Effector memory CD4-positive, alpha-beta T cell (primary cell): Measurements from ENCODE around the gene DEDD2.

Experiments used
- DNase-seq, 3 donors: peaks; one replicate each; pipeline ENCODE4 v3.0.0-alpha.2; 2020
- H3K27ac ChIP-seq: 2 replicates; pipeline ENCODE4 v1.7.0; 2013; ENCODE audit warnings: mild to moderate bottlenecking, low read length, moderate library complexity; ENCODE audit not compliant: insufficient read depth, poor library complexity, severe bottlenecking
- H3K27me3 ChIP-seq: replicated peaks from 2 replicates; pipeline ENCODE4 v1.7.0; 2013; ENCODE audit warnings: mild to moderate bottlenecking, low read length; ENCODE audit not compliant: insufficient read depth, control insufficient read depth, poor library complexity, severe bottlenecking
- H3K36me3 ChIP-seq: 2 replicates; pipeline ENCODE4 v1.7.0; 2013; ENCODE audit warnings: mild to moderate bottlenecking, low read length, moderate library complexity; ENCODE audit not compliant: control insufficient read depth, insufficient read depth
- H3K4me1 ChIP-seq: 2 replicates; pipeline ENCODE4 v1.7.0; 2013; ENCODE audit warnings: low read length, mild to moderate bottlenecking; ENCODE audit not compliant: control insufficient read depth, insufficient read depth, poor library complexity, severe bottlenecking
- H3K4me3 ChIP-seq: 2 replicates; pipeline ENCODE4 v1.7.0; 2013; ENCODE audit warnings: low read length, low read depth, mild to moderate bottlenecking; ENCODE audit not compliant: insufficient read depth, poor library complexity, severe bottlenecking
- H3K9me3 ChIP-seq: 2 replicates; pipeline ENCODE4 v1.7.0; 2013; ENCODE audit warnings: mild to moderate bottlenecking, low read length, moderate library complexity; ENCODE audit not compliant: control insufficient read depth

Gene DEDD2

DNA sequence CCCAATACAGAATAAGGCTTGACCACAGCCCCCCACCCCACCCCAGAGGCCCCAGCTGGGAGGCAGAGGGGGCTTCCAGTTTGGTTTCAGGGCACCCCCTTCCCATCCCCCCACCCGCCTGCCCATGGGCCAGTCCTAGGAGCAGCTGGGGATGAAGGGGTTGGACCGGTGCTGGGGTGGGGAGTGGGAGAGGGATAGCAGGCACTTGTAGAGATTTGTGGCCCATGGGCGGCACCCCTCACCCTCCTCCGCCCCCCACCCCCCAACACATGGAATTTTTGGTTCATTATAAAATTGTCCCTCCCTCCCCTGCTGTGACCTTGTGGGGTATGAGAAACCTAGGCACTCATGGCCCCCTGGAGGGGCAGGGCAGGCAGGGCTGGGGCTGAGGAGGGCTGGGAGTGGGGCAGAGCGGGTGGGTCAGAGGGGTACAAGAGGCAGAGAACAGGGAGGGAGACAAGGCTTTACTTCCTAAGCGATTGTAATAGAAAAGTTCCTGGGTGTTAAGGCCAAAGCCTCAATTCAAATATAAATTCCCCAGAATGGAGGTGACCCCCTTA is 30.2 kb upstream of the DEDD2 start:
- Histone ChIP-seq H3K27ac (no peak overlapping the region), H3K27me3 (no peaks in the 10 kb centered on the region), H3K9me3 (no peaks in the 10 kb centered on the region), H3K36me3 (peaks cover 11% of the 10 kb centered on the region), H3K4me1 (peaks cover 32% of the 10 kb centered on the region), H3K4me3 (no peak overlapping the region)
- no peak for DNase-seq

- Histone ChIP-seq H3K9me3 (no peaks in the 10 kb centered on the region), H3K36me3 (peaks cover 11% of the 10 kb centered on the region), H3K4me1 (peaks cover 28% of the 10 kb centered on the region), H3K27ac (no peak overlapping the region), H3K4me3 (no peak overlapping the region), H3K27me3 (no peaks in the 10 kb centered on the region)
- DNase-seq: no peak
Observed at GRCh38 chr19:42246922-42247639, 29.6 kb upstream of the DEDD2 start.

DNA sequence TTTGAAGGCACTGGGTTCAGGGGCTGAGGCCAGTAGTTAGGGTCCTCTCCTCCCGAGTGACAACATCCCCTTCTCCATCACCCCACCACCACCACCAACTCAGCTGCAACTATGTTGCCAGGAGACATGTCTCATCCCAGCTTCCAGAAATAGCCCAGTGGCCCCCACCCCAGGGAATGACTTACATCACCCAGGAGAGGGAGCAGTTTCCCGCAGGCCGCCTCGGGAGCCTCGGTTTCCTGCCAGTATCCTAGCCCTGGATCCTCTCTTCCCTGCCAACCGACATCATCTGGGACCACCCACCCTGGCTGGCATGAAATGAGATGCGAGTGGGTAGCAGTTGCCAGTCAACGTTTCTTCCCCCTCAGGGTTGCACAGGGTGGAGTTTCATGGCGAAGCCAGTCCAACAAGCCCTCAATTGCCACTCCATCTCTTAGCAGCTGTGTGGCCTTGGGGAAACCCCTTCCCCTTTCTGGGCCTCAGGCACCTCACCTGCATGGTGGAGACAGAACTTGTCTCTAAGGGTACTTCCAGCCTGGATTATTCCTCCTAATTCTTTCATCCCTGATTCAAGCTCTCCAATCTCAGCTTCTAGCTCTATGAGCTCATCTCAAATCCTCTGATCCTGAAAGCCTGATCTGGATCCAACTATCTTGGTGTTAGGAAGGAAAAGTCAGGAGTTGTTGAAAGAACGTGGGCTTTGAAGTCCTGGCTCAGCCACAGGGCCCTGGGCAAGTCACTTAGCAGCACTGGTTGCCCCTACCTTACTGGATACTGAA is 28.9 kb upstream of the DEDD2 start:
- peaks cover 11% of the 10 kb centered on the region for H3K36me3 ChIP-seq
- H3K9me3 ChIP-seq: no peaks in the 10 kb centered on the region
- DNase-seq: no peak
- no peak overlapping the region for H3K4me3 ChIP-seq
- no peak overlapping the region for H3K27ac ChIP-seq
- H3K4me1 ChIP-seq: peaks cover 29% of the 10 kb centered on the region
- no peaks in the 10 kb centered on the region for H3K27me3 ChIP-seq

GRCh38 chr19:42245231-42245630 is 27.8 kb upstream of the DEDD2 start:
- peak overlapping the region; percentile 77 for H3K27ac ChIP-seq
- H3K27me3 ChIP-seq: no peaks in the 10 kb centered on the region
- no peak overlapping the region for H3K4me3 ChIP-seq
- peaks cover 10% of the 10 kb centered on the region for H3K36me3 ChIP-seq
- peaks cover 25% of the 10 kb centered on the region for H3K4me1 ChIP-seq
- DNase-seq: no peak
- no peaks in the 10 kb centered on the region for H3K9me3 ChIP-seq

GRCh38 chr19:42244347-42245220 is 27.1 kb upstream of the DEDD2 start:
- Histone ChIP-seq H3K4me1 (peaks cover 25% of the 10 kb centered on the region), H3K9me3 (no peaks in the 10 kb centered on the region), H3K27me3 (no peaks in the 10 kb centered on the region), H3K4me3 (peak overlapping the region; percentile 75), H3K27ac (peak overlapping the region; percentile 77), H3K36me3 (peaks cover 3% of the 10 kb centered on the region)
- DNase-seq: peak; percentile 73 to 88 (median 85)

GRCh38 chr19:42242512-42243409 is 25.3 kb upstream of the DEDD2 start, which contains the start of gene GSK3A:
Gene GSK3A (minus strand): TSS chr19:42242602. CDS start chr19:42242465, 137 bp downstream.
- no peaks in the 10 kb centered on the region for H3K27me3 ChIP-seq
- peaks cover 6% of the 10 kb centered on the region for H3K36me3 ChIP-seq
- peak within 1 kb of the TSS; percentile 57 for H3K4me3 ChIP-seq
- peak within 1 kb of the TSS; percentile 82 for H3K27ac ChIP-seq
- no peaks in the 10 kb centered on the region for H3K9me3 ChIP-seq
- H3K4me1 ChIP-seq: peaks cover 25% of the 10 kb centered on the region
- DNase-seq: peak; percentile 94 to 97 (median 96)

- no peaks in the 10 kb centered on the region for H3K27me3 ChIP-seq
- H3K4me3 ChIP-seq: peak overlapping the region; percentile 57
- no peaks in the 10 kb centered on the region for H3K9me3 ChIP-seq
- H3K27ac ChIP-seq: peak overlapping the region; percentile 82
- peaks cover 6% of the 10 kb centered on the region for H3K36me3 ChIP-seq
- peaks cover 25% of the 10 kb centered on the region for H3K4me1 ChIP-seq
- no peak for DNase-seq
Observed at GRCh38 chr19:42242069-42242511, 24.6 kb upstream of the DEDD2 start.

GRCh38 chr19:42241279-42241678 is 23.8 kb upstream of the DEDD2 start:
- Histone ChIP-seq H3K36me3 (peaks cover 13% of the 10 kb centered on the region), H3K4me3 (peak overlapping the region; percentile 57), H3K9me3 (no peaks in the 10 kb centered on the region), H3K27ac (peak overlapping the region; percentile 82), H3K27me3 (no peaks in the 10 kb centered on the region), H3K4me1 (peaks cover 25% of the 10 kb centered on the region)
- DNase-seq: no peak
